CD14-positive monocyte (primary cell): Measurements from ENCODE around the gene DNLZ. TPM values are rescaled to one million over a fixed set of nuclear protein-coding genes. Genes with fewer than 3 reads are reported as not detected.

Source experiments
- DNase-seq, 3 donors: peaks; one replicate each; pipeline ENCODE4 v3.0.0-alpha.2; 2011 to 2022
- H2AFZ ChIP-seq: 2 replicates; pipeline ENCODE4 v1.6.0; 2012; ENCODE audit warnings: mild to moderate bottlenecking, low read depth, low read length, inconsistent platforms; ENCODE audit not compliant: insufficient read depth, poor library complexity, severe bottlenecking
- H3K27ac ChIP-seq, 2 donors: 1 replicate in 1 of 2; 2 replicates in 1 of 2; pipeline ENCODE4 v1.5.1; 2012 to 2013; ENCODE audit warnings: low read length in 2 of 2, control low read depth in 1 of 2, inconsistent platforms in 1 of 2, low read depth in 1 of 2, mild to moderate bottlenecking in 1 of 2
- H3K27me3 ChIP-seq, 2 donors: one replicate each; pipeline versions ENCODE4 v1.6.0 to v1.6.1; 2011 to 2013; ENCODE audit warnings: low read length in 2 of 2; ENCODE audit not compliant: control insufficient read depth in 2 of 2, insufficient read depth in 2 of 2
- H3K36me3 ChIP-seq, 2 donors: replicated peaks in 1 of 2; 1 replicate in 1 of 2; 2 replicates in 1 of 2; pipeline versions ENCODE4 v1.5.1 to v1.6.1; 2012 to 2013; ENCODE audit warnings: low read length in 2 of 2, control low read depth in 1 of 2, inconsistent platforms in 1 of 2, mild to moderate bottlenecking in 1 of 2; ENCODE audit not compliant: insufficient read depth in 2 of 2, control insufficient read depth in 1 of 2
- H3K4me1 ChIP-seq, 2 donors: 1 replicate in 1 of 2; 2 replicates in 1 of 2; pipeline versions ENCODE4 v1.5.1 to v1.6.1; 2012 to 2013; ENCODE audit warnings: low read length in 2 of 2, control low read depth in 1 of 2, inconsistent platforms in 1 of 2, mild to moderate bottlenecking in 1 of 2, moderate library complexity in 1 of 2; ENCODE audit not compliant: insufficient read depth in 2 of 2, control insufficient read depth in 1 of 2
- H3K4me2 ChIP-seq: replicated peaks from 2 replicates; pipeline ENCODE3; 2012; ENCODE audit warnings: low read length, moderate library complexity, mild to moderate bottlenecking; ENCODE audit not compliant: poor library complexity, severe bottlenecking; ENCODE audit errors: extremely low read depth
- H3K4me3 ChIP-seq, 3 experiments: fragments of 200-600 bp in 1 of 3; sonication (generic) in 1 of 3; replicated peaks in 1 of 3; 1 replicate in 2 of 3; 2 replicates in 1 of 3; pipeline ENCODE4 v1.5.1; 2011 to 2013; ENCODE audit warnings: low read length in 3 of 3, mild to moderate bottlenecking in 3 of 3, control low read depth in 2 of 3, low read depth in 2 of 3, inconsistent platforms in 1 of 3, moderate library complexity in 1 of 3
- H3K79me2 ChIP-seq: 2 replicates; pipeline ENCODE4 v1.6.0; 2012; ENCODE audit warnings: mild to moderate bottlenecking, control low read depth, inconsistent platforms, low read length, moderate library complexity; ENCODE audit not compliant: insufficient read depth
- H3K9ac ChIP-seq: 2 replicates; pipeline ENCODE4 v1.6.0; 2017; ENCODE audit warnings: low read length, mild to moderate bottlenecking; ENCODE audit not compliant: insufficient read depth, poor library complexity, severe bottlenecking
- H3K9me3 ChIP-seq, 2 donors: replicated peaks in 1 of 2; 1 replicate in 1 of 2; 2 replicates in 1 of 2; pipeline versions ENCODE4 v1.5.1 to v1.6.1; 2012 to 2013; ENCODE audit warnings: low read length in 2 of 2, control low read depth in 1 of 2; ENCODE audit not compliant: control insufficient read depth in 1 of 2, insufficient read depth in 1 of 2
- H4K20me1 ChIP-seq: 2 replicates; pipeline ENCODE4 v1.6.0; 2012; ENCODE audit warnings: mild to moderate bottlenecking, low read length, control low read depth, moderate library complexity; ENCODE audit not compliant: insufficient read depth
- H3K27ac Mint-ChIP-seq, 7 donors: one replicate each; pipeline ENCODE4 v1.8.0; 2020; ENCODE audit warnings: mild to moderate bottlenecking in 7 of 7, mixed read lengths in 7 of 7, moderate library complexity in 6 of 7, inconsistent platforms in 2 of 7
- H3K27me3 Mint-ChIP-seq, 3 donors: one replicate each; pipeline ENCODE4 v1.8.0; 2021 to 2022; ENCODE audit warnings: low read depth in 3 of 3, mild to moderate bottlenecking in 3 of 3, mixed read lengths in 3 of 3, moderate library complexity in 3 of 3, inconsistent platforms in 1 of 3
- H3K36me3 Mint-ChIP-seq, 2 donors: one replicate each; pipeline ENCODE4 v1.8.0; 2020; ENCODE audit warnings: mixed read lengths in 2 of 2, inconsistent platforms in 1 of 2, mild to moderate bottlenecking in 1 of 2
- H3K4me1 Mint-ChIP-seq: one replicate; pipeline ENCODE4 v1.8.0; 2020; ENCODE audit warnings: mild to moderate bottlenecking, mixed read lengths
- H3K4me3 Mint-ChIP-seq, 2 donors: one replicate each; pipeline ENCODE4 v1.8.0; 2020; ENCODE audit warnings: mild to moderate bottlenecking in 2 of 2, mixed read lengths in 2 of 2, moderate library complexity in 1 of 2
- H3K9me3 Mint-ChIP-seq, 7 donors: one replicate each; pipeline ENCODE4 v1.8.0; 2020 to 2022; ENCODE audit warnings: mixed read lengths in 7 of 7, mild to moderate bottlenecking in 6 of 7, moderate library complexity in 6 of 7, inconsistent platforms in 2 of 7
- CTCF ChIP-seq: fragments of 200-600 bp; IDR thresholded peaks from one replicate; pipeline ENCODE4 v1.8.0; 2022; ENCODE audit warnings: antibody characterized with exemption, mild to moderate bottlenecking
- WGBS: methylation state at CpG from one replicate; pipeline ENCODE4 v1.1.5; 2013; ENCODE audit warnings: missing lambda C conversion rate; ENCODE audit not compliant: insufficient coverage; 5-methylcytosine and 5-hydroxymethylcytosine counted together
- intact Hi-C, 2 donors: fragments of 100-400 bp; cut with micrococcal nuclease; formaldehyde crosslinking; loops; one replicate each; pipeline versions ENCODE4 v1.15.0 to v1.15.1; 2023
- polyA plus RNA-seq, 3 donors: library from polyadenylated mRNA; depleted of rRNA in 1 of 3; unstranded in 2 of 3; stranded (reverse) in 1 of 3; fragments of 300-500 nt in 2 of 3; fragments of >200 nt in 1 of 3; fragmentation: Illumina TruSeq in 2 of 3; gene quantifications; 1 replicate in 2 of 3; 2 replicates in 1 of 3; pipeline ENCODE4 v1.2.3, GENCODE V29; 2012 to 2021

DNLZ gene
- polyA plus RNA-seq, 3 donors = 5.1 to 20.5 (median 10.5) TPM

DNA sequence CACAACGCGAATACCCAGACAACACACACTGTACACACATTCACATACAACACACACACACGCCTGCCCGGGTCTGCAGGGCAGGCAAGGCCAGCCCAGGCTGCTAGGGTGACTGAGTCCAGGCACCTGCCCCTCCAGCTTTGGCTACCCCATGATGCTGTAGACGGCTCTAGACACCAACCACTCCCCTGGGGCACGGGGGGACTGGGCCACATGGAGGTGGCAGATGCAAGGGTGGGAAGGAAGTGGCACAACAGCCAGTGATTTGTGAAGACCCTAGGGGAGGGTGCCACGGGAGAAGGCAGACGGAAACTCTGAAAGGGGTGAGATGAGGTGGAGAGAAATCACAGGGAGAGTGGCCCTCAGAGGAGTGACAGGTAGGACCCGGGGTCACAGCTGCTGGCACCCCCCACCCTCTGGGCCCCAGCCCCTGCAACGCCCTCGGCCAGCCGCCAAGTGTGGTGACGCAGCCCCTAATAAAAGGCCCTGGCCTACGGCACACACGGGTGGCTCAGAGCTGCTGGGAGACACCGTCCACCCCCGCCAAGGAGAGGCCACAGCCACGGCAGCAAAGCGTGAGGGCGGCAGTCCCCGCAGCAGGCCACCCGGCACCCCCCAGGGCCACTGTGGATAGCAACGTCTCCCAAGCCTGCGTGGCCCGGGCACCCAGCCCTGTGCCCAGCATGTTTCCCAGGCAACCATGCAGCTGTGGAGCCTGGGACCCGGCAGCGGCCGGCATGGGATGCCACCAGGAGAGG lies 53.1 kb downstream of the DNLZ start:
- no peak for DNase-seq
- peaks cover 4% of the 10 kb centered on the region for H3K4me1 Mint-ChIP-seq
- Histone ChIP-seq H3K4me3 (no peak overlapping the region), H3K27me3 (peaks cover 0 to 5% of the 10 kb centered on the region in 2 donors), H3K9me3 (peaks cover 9 to 11% of the 10 kb centered on the region in 2 donors), H3K9ac (no peak overlapping the region), H3K4me1 (no peaks in the 10 kb centered on the region), H4K20me1 (no peaks in the 10 kb centered on the region), H3K4me2 (no peak overlapping the region), H3K79me2 (no peaks in the 10 kb centered on the region), H2AFZ (no peak overlapping the region), H3K36me3 (no peaks in the 10 kb centered on the region), H3K27ac (no peak overlapping the region)
- TF ChIP-seq CTCF = no peak
- H3K27me3 Mint-ChIP-seq = peaks cover 0 to 4% (median 3%) of the 10 kb centered on the region in 3 donors
- intact Hi-C loops = no loop called here
- no peak overlapping the region for H3K27ac Mint-ChIP-seq
- peaks cover 7 to 11% (median 9%) of the 10 kb centered on the region in 7 donors for H3K9me3 Mint-ChIP-seq
- peaks cover 0 to 4% of the 10 kb centered on the region in 2 donors for H3K36me3 Mint-ChIP-seq
- H3K4me3 Mint-ChIP-seq = no peak overlapping the region
- WGBS = 34% methylated on average over 24 of the region's 28 CpGs

DNA sequence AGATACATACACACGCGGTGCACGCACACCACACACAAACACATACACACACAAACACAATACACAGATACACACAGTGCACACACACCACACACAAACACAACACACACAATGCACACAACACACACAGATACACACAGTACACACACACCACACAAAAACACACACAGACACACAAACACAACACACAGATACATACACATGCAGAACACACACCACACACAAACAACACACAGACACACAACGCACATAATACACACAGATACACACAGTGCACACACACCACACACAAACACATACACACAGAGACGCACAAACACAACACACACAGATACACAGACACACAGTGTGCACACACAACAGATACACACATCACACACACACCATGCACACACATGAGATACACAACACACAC lies 53.7 kb downstream of the DNLZ start:
- Histone ChIP-seq H4K20me1 (no peaks in the 10 kb centered on the region), H2AFZ (no peak overlapping the region), H3K9ac (no peak overlapping the region), H3K4me3 (no peak overlapping the region), H3K27me3 (peaks cover 0 to 5% of the 10 kb centered on the region in 2 donors), H3K9me3 (peaks cover 2 to 5% of the 10 kb centered on the region in 2 donors), H3K36me3 (no peaks in the 10 kb centered on the region), H3K27ac (no peak overlapping the region), H3K79me2 (no peaks in the 10 kb centered on the region), H3K4me2 (no peak overlapping the region), H3K4me1 (no peaks in the 10 kb centered on the region)
- no peak for TF ChIP-seq CTCF
- Mint-ChIP-seq H3K27ac (no peak overlapping the region), H3K9me3 (peaks cover under 1 to 5% (median 4%) of the 10 kb centered on the region in 7 donors), H3K4me3 (no peak overlapping the region), H3K4me1 (peaks cover 4% of the 10 kb centered on the region), H3K27me3 (peaks cover 0 to 5% (median 2%) of the 10 kb centered on the region in 3 donors), H3K36me3 (peaks cover 0 to 4% of the 10 kb centered on the region in 2 donors)
- DNase-seq = no peak
- 93% methylated on average over 5 of the region's 5 CpGs for WGBS
- intact Hi-C loops = no loop called here

Other genes with a start within 250 kb of the DNLZ start
- 10 to 100 TPM; 11.0 to 38.0 (median 30.9) TPM for gene TMEM250, start 244.9 kb downstream of the DNLZ start, polyA plus RNA-seq
- gene LHX3, start 158.6 kb downstream of the DNLZ start, polyA plus RNA-seq = not detected
- 1 to 10 TPM in 1 of 3 donors, under 1 TPM in 2; 0.03 to 8.4 (median 0.17) TPM for gene QSOX2, start 117.9 kb downstream of the DNLZ start, polyA plus RNA-seq
- not detected for gene CCDC187, start 59.6 kb downstream of the DNLZ start, polyA plus RNA-seq
- 1 to 10 TPM in 1 of 3 donors, under 1 TPM in 2; 0.67 to 3.1 (median 0.73) TPM for gene GPSM1, start 36.2 kb downstream of the DNLZ start, polyA plus RNA-seq
- gene CARD9, start 9.9 kb upstream of the DNLZ start, polyA plus RNA-seq = 100 to 1,000 TPM in 1 of 3 donors, 10 to 100 TPM in 2; 34.3 to 108 (median 41.4) TPM
- gene SNAPC4, start 36.4 kb upstream of the DNLZ start, polyA plus RNA-seq = 1 to 10 TPM in 2 of 3 donors, under 1 TPM in 1; 0.59 to 6.7 (median 1.2) TPM
- 10 to 100 TPM in 1 of 3 donors, 1 to 10 TPM in 2; 3.3 to 60.0 (median 9.6) TPM for gene ENTR1, start 46.9 kb upstream of the DNLZ start, polyA plus RNA-seq
- gene PMPCA, start 46.9 kb upstream of the DNLZ start, polyA plus RNA-seq = 10 to 100 TPM; 23.1 to 58.8 (median 24.9) TPM
- gene INPP5E, start 76.1 kb upstream of the DNLZ start, polyA plus RNA-seq = 1 to 10 TPM; 1.0 to 8.0 (median 1.0) TPM
- 10 to 100 TPM; 11.1 to 36.8 (median 19.1) TPM for gene SEC16A, start 119.3 kb upstream of the DNLZ start, polyA plus RNA-seq
- gene NOTCH1, start 182.3 kb upstream of the DNLZ start, polyA plus RNA-seq = 10 to 100 TPM in 1 of 3 donors, 1 to 10 TPM in 2; 1.4 to 33.0 (median 2.2) TPM